Endometrial microvascular endothelial cells (primary cell): ENCODE results near the gene LRRC27. TPM values are rescaled to one million over a fixed set of nuclear protein-coding genes. Genes with fewer than 3 reads are reported as not detected.
"Not testable (repeated sequence)": the region's sequence is repeated elsewhere in the genome, so short reads cannot be mapped to it uniquely, and the experiment has no call there.

ENCODE experiments used
- in situ Hi-C: cut with HindIII; loops from 2 replicates; pipeline ENCODE4 v1.10.0; 2017; ENCODE audit warnings: low sequenced_read_pairs, low pct_unique_long_range_greater_than_20kb; ENCODE audit errors: inconsistent ontology term
- total RNA-seq: library from RNA; depleted of rRNA; stranded (reverse); fragments of >200 nt; gene quantifications from one replicate; pipeline ENCODE4 v1.2.3, GENCODE V29; 2015; ENCODE audit errors: inconsistent ontology term

The LRRC27 gene
- total RNA-seq, 1 donor from 2014 or later = 7.9 TPM

- in situ Hi-C loops = no loop called here
Measured at GRCh38 chr10:132310701-132311337, 21.2 kb upstream of the LRRC27 start.

DNA sequence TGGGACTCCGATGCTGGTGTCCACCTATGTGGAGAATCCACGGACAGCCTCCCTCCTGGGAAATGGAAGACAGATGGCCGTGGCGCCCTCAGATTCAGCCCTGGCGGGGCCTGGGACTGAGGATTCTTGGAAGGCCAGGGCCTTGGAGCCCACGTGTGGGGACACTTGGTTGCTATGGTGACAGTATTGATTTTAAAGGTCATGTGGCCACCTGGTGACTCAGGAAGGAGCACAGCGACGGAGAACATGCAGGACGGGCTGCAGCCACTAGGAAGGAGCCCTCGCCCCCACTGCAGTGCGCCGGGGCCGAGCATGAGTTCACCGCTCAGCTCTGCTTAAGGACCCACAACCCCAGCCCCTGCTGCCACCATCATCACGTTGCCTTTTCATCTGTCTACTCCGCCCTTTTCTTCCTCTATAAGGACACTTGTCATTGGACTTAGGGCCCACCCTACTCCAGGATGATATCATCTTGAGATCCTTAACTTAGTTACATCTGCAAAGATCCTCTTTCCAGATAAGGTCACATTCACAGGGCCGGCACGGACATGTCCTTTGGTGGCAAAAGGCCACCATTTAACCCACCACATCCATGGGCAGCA, 20.6 kb upstream of the LRRC27 start:
- in situ Hi-C loops = no loop called here

GRCh38 chr10:132313305-132313704, 18.7 kb upstream of the LRRC27 start:
- in situ Hi-C loops = no loop called here

DNA sequence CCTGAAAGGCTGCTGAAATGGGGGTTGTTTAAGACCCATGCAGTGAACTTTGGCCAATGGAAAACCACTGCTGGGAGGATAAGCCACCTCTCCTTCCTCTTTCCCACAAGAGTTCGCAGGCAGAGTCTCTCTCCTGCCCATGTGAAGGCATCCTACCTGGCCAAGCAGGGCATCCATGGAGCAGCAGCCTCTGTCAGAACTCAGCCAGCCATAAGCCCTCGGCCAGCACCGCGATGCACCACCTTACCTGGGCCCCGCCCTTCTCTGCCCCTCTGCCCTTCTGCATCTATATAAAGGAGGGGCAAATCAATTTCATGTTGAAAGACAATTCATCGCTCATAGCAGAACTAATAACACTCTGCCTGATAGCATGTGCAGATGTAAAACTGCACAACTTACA, 18.1 kb upstream of the LRRC27 start:
- in situ Hi-C loops = no loop called here

DNA sequence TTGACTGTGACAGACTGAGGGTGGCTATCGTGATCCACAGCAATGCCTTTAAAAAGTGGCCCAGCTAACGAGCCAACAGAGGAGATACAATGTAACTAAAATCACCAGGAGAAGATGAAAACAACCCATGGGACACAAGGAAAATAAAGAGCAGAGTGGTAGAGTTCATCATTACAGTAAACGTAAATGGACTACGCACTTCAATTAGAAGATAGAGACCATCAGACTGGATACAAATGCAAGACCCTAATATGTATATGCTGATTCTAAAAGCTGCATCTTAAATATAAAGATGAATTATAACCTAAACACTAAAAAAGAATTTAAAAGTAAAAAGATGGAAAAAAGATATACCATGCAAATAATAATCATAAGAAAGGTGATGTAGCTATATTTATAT, 17.7 kb upstream of the LRRC27 start:
- in situ Hi-C loops = no loop called here

DNA sequence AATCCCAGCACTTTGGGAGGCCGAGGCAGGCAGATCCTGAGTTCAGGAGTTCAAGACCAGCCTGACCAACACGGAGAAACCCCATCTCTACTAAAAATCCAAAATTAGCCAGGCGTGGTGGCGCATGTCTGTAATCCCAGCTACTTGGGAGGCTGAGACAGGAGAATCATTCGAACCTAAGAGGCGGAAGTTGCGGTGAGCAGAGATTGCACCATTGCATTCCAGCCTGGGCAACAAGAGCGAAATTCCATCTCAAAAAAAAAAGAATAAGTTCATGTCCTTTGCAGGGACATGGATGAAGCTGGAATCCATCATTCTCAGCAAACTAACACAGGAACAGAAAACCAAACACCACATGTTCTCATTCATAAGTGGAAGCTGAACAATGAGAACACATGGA, 17.1 kb upstream of the LRRC27 start:
- in situ Hi-C loops = not testable (repeated sequence)

- in situ Hi-C loops = no loop called here
Measured at GRCh38 chr10:132316133-132316532, 15.9 kb upstream of the LRRC27 start.

- in situ Hi-C loops = not testable (repeated sequence)
Measured at GRCh38 chr10:132317477-132317876, 14.5 kb upstream of the LRRC27 start.

- in situ Hi-C loops = no loop called here
Measured at GRCh38 chr10:132319853-132320653, 11.9 kb upstream of the LRRC27 start.

DNA sequence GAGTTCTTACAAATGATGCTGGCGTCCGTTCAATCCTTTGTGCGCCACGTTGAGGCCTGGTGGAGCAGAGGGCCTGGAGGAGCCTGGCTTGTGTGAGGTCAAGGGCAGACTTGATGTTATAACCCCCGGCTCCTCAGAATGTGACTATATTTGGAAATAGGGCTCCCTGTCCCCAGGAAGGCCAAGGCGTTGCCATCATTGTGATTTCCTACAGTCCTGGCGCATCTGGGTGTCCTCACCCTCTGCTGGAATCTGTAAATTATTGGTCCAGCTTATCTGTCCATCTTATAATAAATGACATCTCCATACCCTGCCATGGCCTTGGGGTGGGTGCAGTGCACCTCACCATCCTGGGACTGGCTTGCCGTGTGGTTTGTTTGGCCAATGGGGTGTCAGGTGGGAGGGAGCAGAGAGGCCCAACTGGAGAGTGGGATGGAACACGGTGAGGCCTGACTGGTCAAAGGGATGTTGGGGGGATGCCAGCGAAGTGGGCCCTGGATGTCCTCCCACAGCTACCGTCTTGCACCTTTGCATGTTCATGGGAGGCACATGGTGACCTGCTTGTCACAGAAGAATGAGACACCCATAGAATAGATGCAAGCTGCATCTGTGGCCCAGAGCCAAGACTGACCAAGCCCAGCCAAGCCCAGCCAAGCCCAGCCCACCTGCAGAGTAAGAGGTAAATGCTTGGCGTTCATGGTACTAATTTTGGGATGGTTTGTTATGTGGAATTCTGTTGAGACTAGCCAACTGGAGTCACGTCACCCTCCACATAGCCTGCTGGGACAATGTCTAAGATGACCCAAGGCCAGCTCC, 11.1 kb upstream of the LRRC27 start:
- in situ Hi-C loops = no loop called here

- in situ Hi-C loops = no loop called here
Measured at GRCh38 chr10:132321726-132322125, 10.3 kb upstream of the LRRC27 start.

DNA sequence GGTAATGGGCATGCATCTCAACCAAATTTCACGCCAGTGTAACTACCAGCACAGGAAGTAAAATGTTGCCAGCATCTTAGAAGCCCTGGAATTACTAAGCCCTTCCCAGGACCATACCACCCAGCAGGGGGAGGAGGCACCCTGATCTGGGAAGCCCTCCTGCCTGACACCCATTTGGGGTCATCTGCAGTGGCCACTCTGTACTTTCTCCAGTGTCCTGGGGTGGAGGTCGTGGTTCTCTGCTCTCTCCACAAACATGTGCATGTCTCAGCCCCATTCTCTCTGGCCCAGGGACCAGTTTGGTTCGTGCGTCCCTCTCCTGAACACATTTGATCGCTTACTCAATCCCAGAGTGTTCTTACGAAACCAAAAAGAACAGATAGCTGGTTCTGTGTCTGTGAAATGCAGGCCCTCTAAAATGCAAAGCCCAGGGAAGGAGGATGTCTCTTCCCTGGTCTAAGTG, 9.4 kb upstream of the LRRC27 start:
- in situ Hi-C loops = no loop called here

GRCh38 chr10:132324186-132324585, 7.8 kb upstream of the LRRC27 start:
- in situ Hi-C loops = no loop called here

DNA sequence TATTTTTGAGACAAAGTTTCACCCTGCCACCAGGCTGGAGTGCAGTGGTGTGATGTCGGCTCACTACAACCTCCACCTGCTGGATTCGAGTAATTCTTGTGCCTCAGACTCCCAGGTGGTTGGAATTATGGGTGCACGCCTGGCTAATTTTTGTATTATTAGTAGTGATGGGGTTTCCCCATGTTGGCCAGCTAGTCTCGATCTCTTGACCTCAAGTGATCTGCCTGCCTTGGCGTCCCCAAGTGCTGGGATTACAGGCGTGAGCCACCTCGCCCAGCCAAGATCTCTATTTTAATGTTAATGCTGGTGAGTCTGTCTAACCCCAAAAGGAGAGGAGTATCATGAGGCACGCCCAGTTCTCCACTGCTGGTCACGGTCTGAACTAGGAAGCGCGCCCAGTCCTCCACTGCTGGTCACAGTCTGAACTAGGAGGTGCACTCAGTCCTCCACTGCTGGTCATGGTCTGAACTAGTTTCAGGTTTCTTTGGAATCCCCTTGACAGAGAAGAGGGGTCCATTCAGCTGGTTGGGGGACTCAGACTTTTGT, 5.6 kb upstream of the LRRC27 start:
- in situ Hi-C loops = no loop called here

- in situ Hi-C loops = no loop called here
Measured at GRCh38 chr10:132326925-132327324, 5.1 kb upstream of the LRRC27 start.

- in situ Hi-C loops = no loop called here
Measured at GRCh38 chr10:132328106-132328505, 3.9 kb upstream of the LRRC27 start.

- in situ Hi-C loops = no loop called here
Measured at GRCh38 chr10:132328738-132329137, 3.3 kb upstream of the LRRC27 start.

DNA sequence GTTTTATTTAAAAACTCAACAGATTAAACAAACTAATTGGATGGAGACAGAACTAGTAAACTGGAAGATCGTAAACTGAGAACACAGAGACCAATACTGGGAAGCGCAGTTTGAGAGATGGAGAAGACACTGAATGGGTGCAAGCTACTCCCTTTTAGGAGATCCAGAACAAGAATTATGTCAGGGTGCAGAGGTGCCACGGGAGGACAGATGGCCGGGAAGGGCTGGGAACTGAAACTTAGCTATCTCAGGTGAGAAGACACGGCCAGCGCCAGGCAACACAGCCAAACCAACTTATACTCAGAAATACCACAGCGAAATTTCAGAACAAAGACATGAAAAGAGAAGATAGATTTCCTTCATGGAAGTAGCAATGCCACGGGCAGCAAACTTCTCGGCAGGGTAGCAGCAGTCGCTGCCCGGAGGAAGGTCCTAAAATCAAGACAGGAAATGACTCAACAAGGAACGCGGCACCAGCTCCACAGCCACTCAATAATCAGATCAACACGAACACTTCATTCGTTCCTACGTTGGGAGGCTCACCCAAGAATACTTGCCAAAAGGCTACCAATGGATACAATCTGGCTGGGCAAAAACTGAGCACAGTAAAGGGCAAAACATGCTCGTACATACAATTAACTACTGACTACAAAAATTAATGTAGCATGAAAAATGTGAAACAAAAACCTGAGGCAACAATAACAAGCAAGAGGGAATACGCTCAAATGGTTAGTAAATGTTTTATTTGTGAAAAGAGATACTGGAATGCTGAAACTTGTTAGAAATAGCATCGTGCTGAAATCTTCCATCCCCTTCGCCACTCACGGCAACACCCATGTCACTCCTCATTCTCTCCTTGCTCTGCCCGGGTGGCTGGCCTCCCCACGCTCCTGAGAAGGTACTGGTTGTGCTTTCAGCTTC, 2.2 kb upstream of the LRRC27 start:
- in situ Hi-C loops = no loop called here
